ENCODE data around the gene TIAM1.

TIAM1 gene

DNA sequence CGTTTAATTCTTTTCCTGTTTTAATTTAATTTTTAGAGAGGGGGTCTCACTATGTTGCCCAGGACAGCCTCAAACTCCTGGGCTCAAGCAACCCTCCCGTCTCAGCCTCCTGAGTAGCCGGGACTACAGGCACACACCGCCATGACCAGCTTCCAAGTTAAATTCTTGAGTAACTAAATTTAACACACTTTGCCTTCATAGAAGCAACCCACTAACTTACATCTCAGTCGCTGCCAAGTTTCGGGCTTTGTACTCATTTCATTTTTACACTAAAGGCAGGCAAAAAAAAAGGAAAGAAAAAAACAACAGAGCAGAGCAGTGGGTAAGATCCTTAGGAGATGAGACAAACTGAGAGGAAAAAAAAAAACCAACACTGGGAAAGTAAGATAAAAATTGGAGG, 3.5 kb downstream of the TIAM1 start:
- DNase-seq (ENCODE audit: low read depth), result no peak
- H3K4me3 ChIP-seq (ENCODE audit: low read depth, low read length), result no peak overlapping the region
- TF ChIP-seq, protein P1, sequence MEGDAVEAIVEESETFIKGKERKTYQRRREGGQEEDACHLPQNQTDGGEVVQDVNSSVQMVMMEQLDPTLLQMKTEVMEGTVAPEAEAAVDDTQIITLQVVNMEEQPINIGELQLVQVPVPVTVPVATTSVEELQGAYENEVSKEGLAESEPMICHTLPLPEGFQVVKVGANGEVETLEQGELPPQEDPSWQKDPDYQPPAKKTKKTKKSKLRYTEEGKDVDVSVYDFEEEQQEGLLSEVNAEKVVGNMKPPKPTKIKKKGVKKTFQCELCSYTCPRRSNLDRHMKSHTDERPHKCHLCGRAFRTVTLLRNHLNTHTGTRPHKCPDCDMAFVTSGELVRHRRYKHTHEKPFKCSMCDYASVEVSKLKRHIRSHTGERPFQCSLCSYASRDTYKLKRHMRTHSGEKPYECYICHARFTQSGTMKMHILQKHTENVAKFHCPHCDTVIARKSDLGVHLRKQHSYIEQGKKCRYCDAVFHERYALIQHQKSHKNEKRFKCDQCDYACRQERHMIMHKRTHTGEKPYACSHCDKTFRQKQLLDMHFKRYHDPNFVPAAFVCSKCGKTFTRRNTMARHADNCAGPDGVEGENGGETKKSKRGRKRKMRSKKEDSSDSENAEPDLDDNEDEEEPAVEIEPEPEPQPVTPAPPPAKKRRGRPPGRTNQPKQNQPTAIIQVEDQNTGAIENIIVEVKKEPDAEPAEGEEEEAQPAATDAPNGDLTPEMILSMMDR (IDR thresholded peaks at IDR 0.05; ENCODE audit: low read depth, low read length, missing control alignments), result no peak

DNA sequence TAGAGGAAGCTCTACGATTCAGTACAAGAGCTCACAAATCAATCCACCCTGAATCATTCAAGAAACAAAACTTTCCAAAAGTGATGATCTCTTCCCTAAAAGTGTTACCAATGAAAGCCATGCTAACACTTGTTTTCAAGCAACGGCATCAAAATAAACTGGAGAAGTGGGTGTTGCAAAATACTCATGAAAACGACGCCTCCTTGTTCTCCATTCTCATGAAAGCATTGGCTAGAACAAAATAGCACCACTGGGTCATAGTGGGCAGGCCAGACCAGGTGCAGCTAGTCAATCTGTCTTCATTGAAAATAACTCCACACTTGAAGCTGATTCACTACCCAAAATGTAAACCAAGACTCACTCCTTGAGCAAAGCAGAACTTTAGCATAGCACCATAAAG, 4.3 kb downstream of the TIAM1 start:
- DNase-seq (ENCODE audit: low read depth), result no peak
- TF ChIP-seq, protein P1 (IDR thresholded peaks at IDR 0.05; ENCODE audit: low read depth, low read length, missing control alignments), result no peak
- no peak overlapping the region for H3K4me3 ChIP-seq (ENCODE audit: low read depth, low read length)

DNA sequence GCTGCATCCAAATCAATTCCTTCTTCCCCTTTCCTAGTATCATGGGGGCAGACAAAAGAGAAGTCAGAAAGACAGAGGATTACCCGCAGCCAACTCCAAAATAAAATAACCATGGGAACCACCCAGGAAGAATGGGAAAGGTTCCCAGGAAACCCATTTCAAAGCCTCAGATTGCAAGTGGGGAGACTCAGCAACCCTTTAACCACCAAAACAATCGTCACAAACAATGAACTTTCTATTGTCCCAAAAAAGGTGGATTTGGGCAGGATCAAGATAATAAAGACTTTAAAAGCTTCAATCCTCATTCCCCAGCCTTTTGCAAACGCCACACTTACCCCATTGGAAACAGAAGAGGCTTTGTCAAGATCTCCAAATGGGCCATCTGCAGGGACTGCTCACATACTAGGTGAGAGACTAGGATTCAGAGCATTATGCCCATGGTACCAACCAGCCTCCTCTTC, 5.1 kb downstream of the TIAM1 start:
- TF ChIP-seq, protein P1 (IDR thresholded peaks at IDR 0.05; ENCODE audit: low read depth, low read length, missing control alignments), result no peak
- no peak for DNase-seq (ENCODE audit: low read depth)
- H3K4me3 ChIP-seq (ENCODE audit: low read depth, low read length), result no peak overlapping the region

DNA sequence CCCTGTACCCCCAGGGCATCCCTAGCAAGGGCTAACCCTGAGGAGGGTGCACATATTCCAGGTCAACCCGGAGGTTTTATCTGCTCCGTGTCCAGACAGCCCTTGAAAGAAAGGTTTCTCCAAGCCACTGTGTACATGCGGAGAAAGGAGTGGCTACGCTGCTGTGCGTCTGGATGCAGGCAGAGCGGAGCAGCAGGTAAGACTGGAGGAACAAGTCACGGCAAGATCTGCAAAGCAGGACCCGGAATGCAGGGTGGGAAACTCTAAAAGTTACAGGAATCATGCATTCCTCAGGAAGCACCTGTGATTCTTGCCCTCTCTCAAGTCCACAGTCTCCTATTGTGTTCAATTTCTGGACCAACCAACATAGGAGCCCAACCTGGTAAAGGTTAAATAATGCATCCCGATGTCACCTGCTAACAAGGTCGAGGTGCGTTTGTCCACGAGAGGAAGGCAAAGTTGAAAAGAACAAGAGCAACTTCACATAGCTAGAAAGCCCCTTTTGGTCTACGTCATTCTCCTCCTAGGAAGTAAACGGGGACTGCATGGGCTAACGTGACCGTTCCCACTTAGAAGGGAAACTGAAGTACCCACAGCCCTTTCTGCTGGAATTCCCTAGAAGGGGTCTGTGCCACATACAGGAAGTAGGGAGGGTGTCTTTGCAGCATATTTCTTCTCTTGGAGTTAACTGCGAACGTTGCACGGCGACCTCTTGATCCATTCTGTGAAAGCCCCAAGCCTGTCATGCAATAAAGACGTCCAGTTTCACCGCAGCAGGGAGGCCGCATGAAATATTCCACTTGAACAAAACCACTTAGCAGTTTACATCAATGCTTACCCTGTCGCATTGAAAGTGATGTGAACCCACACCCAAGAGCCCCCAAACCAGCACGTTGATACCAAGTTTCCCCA, 5.8 kb downstream of the TIAM1 start:
- TF ChIP-seq, protein P1 (IDR thresholded peaks at IDR 0.05; ENCODE audit: low read depth, low read length, missing control alignments), result no peak
- DNase-seq (ENCODE audit: low read depth), result no peak
- H3K4me3 ChIP-seq (ENCODE audit: low read depth, low read length), result no peak overlapping the region

DNA sequence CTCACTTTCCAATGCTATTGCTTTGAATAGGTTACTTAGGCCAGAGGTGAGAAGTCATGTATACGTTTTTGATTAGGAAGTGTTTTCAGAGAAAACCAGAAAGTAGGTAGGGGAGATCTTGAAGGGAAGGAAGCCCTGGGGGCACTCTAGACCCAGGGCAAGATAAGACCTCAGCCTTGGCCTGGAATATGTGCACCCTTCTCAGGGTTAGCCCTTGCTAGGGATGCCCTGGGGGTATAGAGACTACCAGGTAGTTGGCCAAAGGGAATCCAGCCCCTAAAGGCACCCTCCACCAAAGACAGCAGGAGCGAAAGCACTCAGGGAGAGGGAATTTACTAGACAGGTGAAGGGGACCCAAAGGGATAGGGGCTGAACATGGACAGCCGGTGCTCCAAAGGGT, 7.0 kb downstream of the TIAM1 start:
- TF ChIP-seq, protein P1 (IDR thresholded peaks at IDR 0.05; ENCODE audit: low read depth, low read length, missing control alignments), result no peak
- no peak overlapping the region for H3K4me3 ChIP-seq (ENCODE audit: low read depth, low read length)
- no peak for DNase-seq (ENCODE audit: low read depth)

DNA sequence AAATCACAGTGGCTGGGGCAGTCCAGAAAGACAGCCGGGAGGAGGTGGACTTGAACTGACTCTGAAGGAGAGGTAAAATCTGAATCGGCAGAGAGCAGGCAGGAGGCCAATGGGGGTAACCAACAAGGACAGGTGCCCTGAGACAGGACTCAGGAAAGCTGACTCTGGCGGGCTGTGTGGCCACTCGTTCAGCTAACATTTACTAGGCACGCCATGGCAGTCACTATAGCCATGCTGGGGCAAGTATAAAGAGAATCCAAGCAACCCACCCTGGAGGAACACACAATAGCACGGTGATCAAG, 7.4 kb downstream of the TIAM1 start:
- no peak for DNase-seq (ENCODE audit: low read depth)
- H3K4me3 ChIP-seq (ENCODE audit: low read depth, low read length), result no peak overlapping the region
- TF ChIP-seq, protein P1 (IDR thresholded peaks at IDR 0.05; ENCODE audit: low read depth, low read length, missing control alignments), result no peak

All from GM12864 (cell line).